ENCODE data around the gene MYO18A. TPM values are rescaled to one million over a fixed set of nuclear protein-coding genes. Genes with fewer than 3 reads are reported as not detected.

The MYO18A gene
- total RNA-seq, 2 experiments from 2014 or later: 23.8 to 25.0 TPM

GRCh38 chr17:29034510-29034909, 145.7 kb downstream of the MYO18A start:
- DNase-seq: no peak
- CTCF ChIA-PET: no interaction called here
- H3K36me3 Mint-ChIP-seq (ENCODE audit: low read depth): no peaks in the 10 kb centered on the region
- H3K4me3 Mint-ChIP-seq: no peak overlapping the region
- peaks cover 45% of the 10 kb centered on the region for H3K27me3 Mint-ChIP-seq (ENCODE audit: low read depth)
- H3K27ac Mint-ChIP-seq: no peak overlapping the region
- H3K4me1 Mint-ChIP-seq (ENCODE audit: low read depth): no peaks in the 10 kb centered on the region
- intact Hi-C loops (cut with micrococcal nuclease): no loop called here
- peaks cover 9% of the 10 kb centered on the region for H3K9me3 Mint-ChIP-seq

- no peak for DNase-seq
- H3K36me3 Mint-ChIP-seq (ENCODE audit: low read depth): no peaks in the 10 kb centered on the region
- CTCF ChIA-PET: no interaction called here
- H3K4me1 Mint-ChIP-seq (ENCODE audit: low read depth): no peaks in the 10 kb centered on the region
- intact Hi-C loops (cut with micrococcal nuclease): no loop called here
- peaks cover 50% of the 10 kb centered on the region for H3K27me3 Mint-ChIP-seq (ENCODE audit: low read depth)
- H3K4me3 Mint-ChIP-seq: no peak overlapping the region
- H3K9me3 Mint-ChIP-seq: peaks cover 9% of the 10 kb centered on the region
- H3K27ac Mint-ChIP-seq: no peak overlapping the region
Measured at GRCh38 chr17:29032857-29033197, 147.4 kb downstream of the MYO18A start.

DNA sequence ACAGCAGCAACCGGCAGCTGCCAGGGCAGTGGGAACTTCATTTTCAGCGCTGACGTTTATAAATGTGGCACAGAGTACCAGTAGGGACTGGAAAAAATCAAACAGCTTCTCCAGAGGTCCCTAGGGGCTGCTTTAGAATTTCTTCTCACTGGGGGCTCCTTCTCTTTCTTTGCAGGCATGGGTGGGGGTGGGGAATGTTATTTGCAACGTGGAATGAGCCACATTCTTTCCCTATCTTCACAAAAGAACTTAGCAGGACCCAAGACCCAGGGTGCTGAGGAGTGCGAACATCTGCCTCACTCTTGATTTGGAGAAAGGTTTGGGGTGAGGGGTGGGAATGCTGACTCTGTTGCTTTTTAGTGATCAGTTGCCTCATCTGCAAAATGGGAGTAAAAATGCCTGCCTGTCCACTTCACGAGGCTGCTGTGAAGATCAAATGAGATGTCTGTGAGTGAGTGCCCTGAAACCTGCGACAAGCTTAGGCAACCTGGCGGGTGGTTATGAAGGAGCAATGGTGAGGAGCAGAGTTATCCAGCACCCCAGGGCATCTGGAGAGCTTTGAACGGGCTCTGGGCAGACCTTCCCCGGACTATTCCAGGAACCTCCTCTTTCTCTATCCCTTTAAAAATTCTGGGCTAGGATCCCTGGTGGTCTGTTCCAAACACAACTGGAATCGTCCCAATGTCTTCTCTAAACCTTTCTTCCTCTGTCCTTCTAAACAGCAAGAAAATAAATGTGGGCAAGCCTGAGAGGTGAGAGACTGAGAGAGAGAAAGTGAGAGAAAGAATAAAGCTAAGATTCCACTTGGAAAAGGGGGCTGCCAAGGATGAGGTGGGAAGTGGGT, 148.0 kb downstream of the MYO18A start:
- Mint-ChIP-seq H3K4me1 (ENCODE audit: low read depth) (no peaks in the 10 kb centered on the region), H3K9me3 (peaks cover 9% of the 10 kb centered on the region), H3K4me3 (no peak overlapping the region), H3K27ac (no peak overlapping the region), H3K27me3 (ENCODE audit: low read depth) (peaks cover 53% of the 10 kb centered on the region), H3K36me3 (ENCODE audit: low read depth) (no peaks in the 10 kb centered on the region)
- no peak for DNase-seq
- CTCF ChIA-PET: interaction anchor here (1.6 kb wide), 1 partner anchor 85 kb away, joined by 6 read pairs; no protein-coding TSS in a partner anchor
- intact Hi-C loops (cut with micrococcal nuclease): no loop called here

DNA sequence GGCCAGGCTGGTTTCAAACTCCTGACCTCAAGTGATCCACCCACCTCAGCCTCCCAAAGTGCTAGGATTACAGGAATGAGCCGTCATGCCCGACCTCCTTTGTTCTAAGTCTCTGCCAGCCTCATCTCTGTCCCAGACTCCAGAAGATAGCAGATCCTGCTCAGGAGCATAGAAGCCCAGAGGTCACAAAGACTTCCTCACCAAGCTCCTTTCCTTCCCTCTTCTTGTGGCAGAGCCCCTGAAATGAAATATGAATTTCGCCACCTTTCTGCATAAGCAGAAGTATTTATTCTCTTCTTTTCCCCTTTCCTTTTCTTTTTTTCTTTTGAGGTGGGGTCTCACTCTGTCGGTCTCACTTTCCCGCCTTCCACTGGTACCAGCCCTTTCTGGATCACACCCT, 148.7 kb downstream of the MYO18A start:
- H3K4me1 Mint-ChIP-seq (ENCODE audit: low read depth): no peaks in the 10 kb centered on the region
- no peaks in the 10 kb centered on the region for H3K36me3 Mint-ChIP-seq (ENCODE audit: low read depth)
- peaks cover 9% of the 10 kb centered on the region for H3K9me3 Mint-ChIP-seq
- no peak for DNase-seq
- CTCF ChIA-PET: interaction anchor here (1.6 kb wide), 1 partner anchor 85 kb away, joined by 6 read pairs; no protein-coding TSS in a partner anchor
- peaks cover 56% of the 10 kb centered on the region for H3K27me3 Mint-ChIP-seq (ENCODE audit: low read depth)
- intact Hi-C loops (cut with micrococcal nuclease): no loop called here
- no peak overlapping the region for H3K4me3 Mint-ChIP-seq
- no peak overlapping the region for H3K27ac Mint-ChIP-seq

- Mint-ChIP-seq H3K4me3 (no peak overlapping the region), H3K27ac (no peak overlapping the region), H3K27me3 (ENCODE audit: low read depth) (peaks cover 40% of the 10 kb centered on the region), H3K4me1 (ENCODE audit: low read depth) (peaks cover 3% of the 10 kb centered on the region), H3K9me3 (no peaks in the 10 kb centered on the region), H3K36me3 (ENCODE audit: low read depth) (no peaks in the 10 kb centered on the region)
- no peak for DNase-seq
- intact Hi-C loops (cut with micrococcal nuclease): no loop called here
- CTCF ChIA-PET: interaction anchor here (1.4 kb wide), 1 partner anchor 59 kb away, joined by 4 read pairs; no protein-coding TSS in a partner anchor
Measured at GRCh38 chr17:29024316-29024952, 155.8 kb downstream of the MYO18A start.

- CTCF ChIA-PET: no interaction called here
- no peak for DNase-seq
- H3K4me3 Mint-ChIP-seq: no peak overlapping the region
- H3K4me1 Mint-ChIP-seq (ENCODE audit: low read depth): peaks cover 5% of the 10 kb centered on the region
- no peaks in the 10 kb centered on the region for H3K36me3 Mint-ChIP-seq (ENCODE audit: low read depth)
- no peaks in the 10 kb centered on the region for H3K9me3 Mint-ChIP-seq
- intact Hi-C loops (cut with micrococcal nuclease): no loop called here
- no peak overlapping the region for H3K27ac Mint-ChIP-seq
- peaks cover 45% of the 10 kb centered on the region for H3K27me3 Mint-ChIP-seq (ENCODE audit: low read depth)
Measured at GRCh38 chr17:29022074-29022473, 158.1 kb downstream of the MYO18A start.

GRCh38 chr17:29021226-29021625, 159.0 kb downstream of the MYO18A start:
- Mint-ChIP-seq H3K36me3 (ENCODE audit: low read depth) (no peaks in the 10 kb centered on the region), H3K27ac (no peak overlapping the region), H3K4me1 (ENCODE audit: low read depth) (peaks cover 5% of the 10 kb centered on the region), H3K4me3 (no peak overlapping the region), H3K27me3 (ENCODE audit: low read depth) (peaks cover 44% of the 10 kb centered on the region), H3K9me3 (no peaks in the 10 kb centered on the region)
- intact Hi-C loops (cut with micrococcal nuclease): no loop called here
- CTCF ChIA-PET: no interaction called here
- no peak for DNase-seq

Other genes starting within 250 kb of the MYO18A start
- 10 to 100 TPM; 52.8 to 56.7 TPM for gene PHF12, start 228.9 kb downstream of the MYO18A start, total RNA-seq
- gene SEZ6, start 174.4 kb downstream of the MYO18A start, total RNA-seq: not detected
- gene PIPOX, start 137.3 kb downstream of the MYO18A start, total RNA-seq: 1 to 10 TPM; 2.5 to 4.2 TPM
- gene CRYBA1, start 66.5 kb upstream of the MYO18A start, total RNA-seq: not detected
- 10 to 100 TPM; 51.0 to 57.8 TPM for gene NUFIP2, start 113.8 kb upstream of the MYO18A start, total RNA-seq
- 10 to 100 TPM; 21.8 to 21.9 TPM for gene TAOK1, start 210.0 kb upstream of the MYO18A start, total RNA-seq

Measured in activated naive CD4-positive, alpha-beta T cell treated with anti-CD3 and anti-CD28 coated beads for 36 hours (primary cell).